ENCODE data around the gene C15orf39. TPM values are rescaled to one million over a fixed set of nuclear protein-coding genes. Genes with fewer than 3 reads are reported as not detected.

Gene C15orf39
- total RNA-seq, 1 experiment from 2014 or later = 45.6 TPM

GRCh38 chr15:75200765-75201615 lies 692 bp upstream of the C15orf39 start:
- peaks cover 2% of the 10 kb centered on the region for H3K27me3 Mint-ChIP-seq (ENCODE audit: low read depth)
- H3K27ac Mint-ChIP-seq = peak overlapping the region; percentile 88 to 94 (median 89); a peak in 6 of 7 replicates
- H3K4me2 ChIP-seq (ENCODE audit: insufficient read depth, insufficient read length, low read length) = peak overlapping the region; percentile 68
- no peak overlapping the region for H3K23ac ChIP-seq (ENCODE audit: insufficient read length, low read depth, low read length)
- H3K27ac ChIP-seq (ENCODE audit: insufficient read length, low read depth, low read length) = no peak overlapping the region
- peaks cover 6% of the 10 kb centered on the region for H3K4me1 ChIP-seq (ENCODE audit: insufficient read depth, low read length)
- no peak overlapping the region for H4K91ac ChIP-seq (ENCODE audit: insufficient read length, low read depth, low read length)
- WGBS (ENCODE audit: extremely low coverage, insufficient read length, low lambda C conversion rate) = no CpG with 5 or more reads among the region's 21 CpGs
- H4K20me1 ChIP-seq (ENCODE audit: control insufficient read depth, insufficient read depth, insufficient read length) = peaks cover 8% of the 10 kb centered on the region
- peak; percentile 90 for DNase-seq
- no peak overlapping the region for H2BK12ac ChIP-seq (ENCODE audit: insufficient read length, low read depth, low read length)
- H4K8ac ChIP-seq (replicated peaks; ENCODE audit: insufficient read length, low read depth, low read length) = no peak overlapping the region
- H4K5ac ChIP-seq (ENCODE audit: insufficient read length, low read depth, low read length) = no peak overlapping the region
- no peak overlapping the region for H2AFZ ChIP-seq (ENCODE audit: low read length)
- peaks cover 7% of the 10 kb centered on the region for H3K79me1 ChIP-seq (ENCODE audit: insufficient read depth, low read depth, low read length, poor library complexity, severe bottlenecking)
- no peaks in the 10 kb centered on the region for H3K27me3 ChIP-seq (ENCODE audit: insufficient read depth, low read length)
- H2BK120ac ChIP-seq (ENCODE audit: low read depth, low read length, poor library complexity, severe bottlenecking) = no peak overlapping the region
- no peaks in the 10 kb centered on the region; a peak in 1 of 5 replicates for H3K9me3 Mint-ChIP-seq
- peaks cover 27% of the 10 kb centered on the region; the same call in 1 of the 2 replicates for H3K79me2 ChIP-seq (ENCODE audit: insufficient read depth, low read length)
- no peak overlapping the region for H2BK5ac ChIP-seq (ENCODE audit: insufficient read length, low read length)
- peaks cover 39 to 48% of the 10 kb centered on the region in 2 experiments for H3K4me1 Mint-ChIP-seq
- no peak overlapping the region for H3K9ac ChIP-seq (ENCODE audit: extremely low read depth, insufficient read length, low read length)
- no peak overlapping the region for H3T11ph ChIP-seq (ENCODE audit: low read length)
- no peak overlapping the region for H3K14ac ChIP-seq (ENCODE audit: insufficient read depth, low read length)
- peak overlapping the region; percentile 73 to 91 for H3K4me3 Mint-ChIP-seq
- no peak overlapping the region for H2AK5ac ChIP-seq (ENCODE audit: insufficient read length, low read length)
- H3K56ac ChIP-seq (ENCODE audit: insufficient read length, low read depth, low read length) = no peak overlapping the region
- peaks cover under 1 to 5% (median under 1%) of the 10 kb centered on the region in 3 experiments for H3K36me3 Mint-ChIP-seq (ENCODE audit: insufficient read depth in 1 of 3, low read depth in 3 of 3)
- no peak overlapping the region for H3K4ac ChIP-seq (ENCODE audit: low read depth, low read length)
- H2BK20ac ChIP-seq (ENCODE audit: low read depth, low read length, poor library complexity, severe bottlenecking) = no peak overlapping the region
- peaks cover 17% of the 10 kb centered on the region for H3K23me2 ChIP-seq (ENCODE audit: insufficient read length, low read depth, low read length, poor library complexity, severe bottlenecking)
- H3K18ac ChIP-seq (ENCODE audit: insufficient read length, low read depth, low read length) = no peak overlapping the region
- no peak for TF ChIP-seq CTCF (conservative IDR thresholded peaks at IDR 0.05)
- H2BK15ac ChIP-seq (ENCODE audit: low read depth, low read length) = no peak overlapping the region
- no peaks in the 10 kb centered on the region for H3K9me3 ChIP-seq (ENCODE audit: control insufficient read depth, low read depth, low read length)
